Retinal pigment epithelial cell (primary cell): Measurements from ENCODE around the gene LGALS12.
A peak's percentile ranks its signal among the peaks of the same experiment; 100 is the strongest.

ENCODE experiments used
- DNase-seq: peaks from one replicate; pipeline ENCODE4 v3.0.0-alpha.2; 2010; ENCODE audit warnings: low read depth
- H3K4me3 ChIP-seq: 2 replicates; pipeline ENCODE4 v1.5.1; 2011; ENCODE audit warnings: mild to moderate bottlenecking, low read length, control low read depth, moderate library complexity
- TF ChIP-seq, protein P1 (sequence below): conservative IDR thresholded peaks from 2 replicates; pipeline ENCODE4 v1.5.1; 2011; ENCODE audit warnings: low read depth, low read length, control low read depth, inconsistent platforms

Gene LGALS12

DNA sequence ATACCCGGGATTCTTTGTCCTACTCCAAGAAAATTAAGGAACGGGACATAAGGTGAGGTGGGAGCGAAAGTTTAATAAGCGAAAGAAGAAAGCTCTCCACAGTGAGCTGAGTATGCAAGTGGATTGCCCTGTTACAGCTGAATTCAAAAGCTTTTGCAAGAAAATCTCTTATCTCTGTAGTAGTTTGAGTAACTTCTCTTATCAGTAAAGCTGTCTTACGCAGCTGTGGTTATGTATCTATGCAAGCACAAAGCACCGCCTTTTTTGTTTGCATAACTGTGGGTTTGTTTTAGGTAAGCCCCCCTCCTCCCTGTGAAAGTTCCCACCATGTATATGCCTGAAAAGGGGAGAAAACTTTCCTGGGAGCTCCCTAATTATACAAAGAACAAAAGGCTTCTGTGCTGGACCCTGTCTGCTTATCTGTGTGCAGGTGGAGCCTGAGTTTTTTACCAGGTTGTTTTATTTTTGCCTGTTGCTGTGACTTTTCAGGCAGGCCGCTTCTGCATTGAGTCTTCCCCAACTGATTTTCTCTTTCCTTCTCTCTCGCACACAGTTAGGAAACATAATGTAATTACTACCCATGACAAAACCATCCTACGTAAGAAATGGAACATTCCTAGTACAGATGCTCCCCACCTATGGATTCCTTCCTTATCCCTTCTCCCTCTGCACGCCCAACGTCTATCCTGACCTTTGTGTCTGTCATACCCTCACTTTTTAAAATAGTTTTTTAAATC is 14.1 kb upstream of the LGALS12 start:
- no peak for DNase-seq
- TF ChIP-seq, protein P1, sequence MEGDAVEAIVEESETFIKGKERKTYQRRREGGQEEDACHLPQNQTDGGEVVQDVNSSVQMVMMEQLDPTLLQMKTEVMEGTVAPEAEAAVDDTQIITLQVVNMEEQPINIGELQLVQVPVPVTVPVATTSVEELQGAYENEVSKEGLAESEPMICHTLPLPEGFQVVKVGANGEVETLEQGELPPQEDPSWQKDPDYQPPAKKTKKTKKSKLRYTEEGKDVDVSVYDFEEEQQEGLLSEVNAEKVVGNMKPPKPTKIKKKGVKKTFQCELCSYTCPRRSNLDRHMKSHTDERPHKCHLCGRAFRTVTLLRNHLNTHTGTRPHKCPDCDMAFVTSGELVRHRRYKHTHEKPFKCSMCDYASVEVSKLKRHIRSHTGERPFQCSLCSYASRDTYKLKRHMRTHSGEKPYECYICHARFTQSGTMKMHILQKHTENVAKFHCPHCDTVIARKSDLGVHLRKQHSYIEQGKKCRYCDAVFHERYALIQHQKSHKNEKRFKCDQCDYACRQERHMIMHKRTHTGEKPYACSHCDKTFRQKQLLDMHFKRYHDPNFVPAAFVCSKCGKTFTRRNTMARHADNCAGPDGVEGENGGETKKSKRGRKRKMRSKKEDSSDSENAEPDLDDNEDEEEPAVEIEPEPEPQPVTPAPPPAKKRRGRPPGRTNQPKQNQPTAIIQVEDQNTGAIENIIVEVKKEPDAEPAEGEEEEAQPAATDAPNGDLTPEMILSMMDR, result no peak
- H3K4me3 ChIP-seq, result peak overlapping the region; percentile 39

DNA sequence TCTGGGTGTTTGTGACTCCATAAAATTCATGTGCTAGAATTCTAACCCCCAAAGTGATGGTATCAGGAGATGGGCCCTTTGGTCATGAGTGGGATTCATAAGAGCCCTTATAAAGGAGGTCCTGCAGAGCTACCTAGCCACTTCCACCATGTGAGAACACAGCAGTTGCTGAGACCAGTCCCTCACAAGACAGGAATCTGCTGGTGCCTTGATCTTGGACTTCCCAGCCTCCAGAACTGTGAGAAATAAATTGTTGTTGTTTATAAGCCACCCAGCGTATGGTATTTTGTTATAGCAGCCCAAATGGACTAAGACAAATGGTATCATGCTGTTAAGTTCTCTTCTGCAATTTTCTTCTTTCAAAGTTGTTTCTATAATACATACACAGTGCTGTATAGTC is 13.4 kb upstream of the LGALS12 start:
- TF ChIP-seq, protein P1, result no peak
- DNase-seq, result no peak
- H3K4me3 ChIP-seq, result no peak overlapping the region

DNA sequence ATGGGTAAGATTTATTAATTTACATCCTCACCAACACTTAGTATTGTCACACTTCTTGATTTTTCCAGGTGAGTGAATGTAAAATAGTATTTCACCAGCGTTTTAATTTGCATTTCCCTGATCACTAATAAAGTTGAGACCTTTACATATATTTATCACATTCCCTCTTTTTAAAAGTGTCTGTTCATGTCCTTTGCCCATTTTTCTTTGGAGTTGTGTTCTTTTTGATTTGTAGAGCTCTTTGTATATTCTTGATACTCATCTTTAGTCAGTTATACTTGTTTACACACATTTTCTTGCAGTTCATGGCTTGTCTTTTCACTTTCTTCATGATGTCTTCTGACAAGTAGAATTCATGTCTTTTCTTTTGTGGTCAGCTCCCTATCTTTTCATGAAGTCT is 12.8 kb upstream of the LGALS12 start:
- DNase-seq, result no peak
- H3K4me3 ChIP-seq, result no peak overlapping the region
- TF ChIP-seq, protein P1, result no peak

DNA sequence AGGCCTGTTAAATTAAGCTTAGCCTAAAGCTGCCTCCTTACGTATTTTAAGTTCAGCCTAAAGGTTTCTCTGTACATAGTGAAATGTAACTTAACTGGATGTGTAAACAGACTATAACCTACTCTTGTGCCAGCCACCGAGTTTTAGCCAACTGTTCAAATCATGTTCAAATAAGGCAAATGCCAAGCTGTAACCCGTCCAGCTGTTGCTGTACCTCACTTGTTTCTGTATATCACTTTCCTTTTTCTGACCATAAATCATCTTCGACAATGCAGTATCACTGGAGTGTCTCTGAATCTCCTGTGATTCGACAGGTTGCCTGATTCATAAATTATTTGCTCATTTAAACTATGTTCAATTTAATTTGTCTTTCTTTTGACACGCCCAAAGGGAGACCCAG is 10.9 kb upstream of the LGALS12 start:
- no peak overlapping the region for H3K4me3 ChIP-seq
- TF ChIP-seq, protein P1, result no peak
- DNase-seq, result no peak

DNA sequence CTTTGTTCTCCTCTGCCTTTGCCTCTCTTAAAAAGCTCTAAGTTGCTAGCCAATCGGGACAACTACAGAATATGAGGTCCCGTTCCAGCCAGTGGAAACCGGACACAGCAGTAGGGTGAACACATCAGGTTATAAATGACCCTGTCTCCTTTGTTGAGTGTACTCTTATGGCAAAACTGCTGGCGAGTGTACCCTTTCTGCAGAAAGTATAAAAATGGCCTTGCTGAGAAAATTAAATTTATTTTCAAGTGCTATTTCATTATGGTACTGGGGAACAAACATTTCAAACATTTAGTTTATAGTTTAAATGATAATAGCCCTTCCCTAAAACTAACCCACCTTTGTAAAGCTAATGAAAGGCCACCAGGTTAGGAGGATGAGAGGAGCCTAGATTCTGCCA is 6.0 kb upstream of the LGALS12 start:
- no peak overlapping the region for H3K4me3 ChIP-seq
- TF ChIP-seq, protein P1, result no peak
- no peak for DNase-seq

DNA sequence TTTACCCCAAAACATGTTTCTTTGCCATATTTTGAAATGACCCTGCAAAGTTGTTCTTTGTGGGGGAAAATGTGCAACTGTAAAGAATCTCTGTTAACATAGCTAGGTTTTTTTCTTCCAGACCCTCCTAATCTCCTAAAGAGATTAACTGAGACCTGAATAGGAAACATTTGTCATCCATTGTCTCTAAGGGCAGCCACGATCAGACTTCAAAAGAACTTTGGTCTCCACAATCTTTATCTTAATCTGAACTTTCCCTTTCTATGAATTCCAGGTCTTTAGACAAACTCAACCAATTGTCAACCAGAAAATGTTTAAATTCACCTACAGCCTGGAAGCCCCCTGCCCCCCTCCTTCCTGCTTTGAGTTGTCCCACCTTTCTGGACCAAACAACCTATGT is 4.6 kb upstream of the LGALS12 start:
- H3K4me3 ChIP-seq, result no peak overlapping the region
- no peak for DNase-seq
- TF ChIP-seq, protein P1, result no peak

DNA sequence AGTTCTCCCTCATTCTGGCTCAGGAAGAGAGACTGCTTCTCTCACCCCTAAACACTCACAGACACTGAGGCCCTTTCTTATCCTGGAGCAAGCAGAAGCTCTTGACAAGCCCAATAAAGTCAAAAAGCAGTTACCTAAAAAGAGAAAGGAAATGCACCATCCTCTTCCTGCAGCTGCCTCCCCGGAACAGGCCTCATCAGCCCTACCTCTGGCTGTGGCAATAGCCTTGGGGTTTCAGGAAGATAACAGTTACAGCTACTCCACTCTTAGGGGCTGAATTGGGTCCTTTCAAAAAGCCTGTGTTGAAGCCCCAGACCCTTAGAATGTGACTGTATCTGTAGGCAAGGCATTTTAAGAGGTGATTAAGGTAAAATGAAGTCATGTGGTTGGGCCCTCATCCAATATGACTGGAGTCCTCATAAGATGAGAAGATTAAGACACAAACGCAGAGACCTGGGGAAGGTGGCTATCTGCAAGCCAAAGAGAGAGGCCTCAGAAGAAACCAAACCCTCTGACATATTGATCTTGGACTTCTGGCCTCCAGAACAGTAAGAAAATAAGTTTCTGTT is 3.5 kb upstream of the LGALS12 start:
- TF ChIP-seq, protein P1, result no peak
- DNase-seq, result no peak
- H3K4me3 ChIP-seq, result no peak overlapping the region
